Measurements from ENCODE around the gene ZGPAT. TPM values are rescaled to one million over a fixed set of nuclear protein-coding genes. Genes with fewer than 3 reads are reported as not detected.

The ZGPAT gene
- total RNA-seq, 1 experiment from 2014 or later: 35.8 TPM

GRCh38 chr20:63735859-63736718 lies 28.2 kb downstream of the ZGPAT start, which contains the start of gene LIME1:
Gene LIME1, plus strand, starts transcription at chr20:63736664. Its CDS starts 886 bp downstream, at chr20:63737550.
- H3K27ac ChIP-seq (ENCODE audit: low read length): no peak within 1 kb of the TSS
- ChIA-PET CTCF (interaction anchor here (0.6 to 0.7 kb wide), 2 partner anchors 15 to 197 kb away, joined by 3 to 5 read pairs; no protein-coding TSS in a partner anchor), POLR2A (no interaction called here)
- no peaks in the 10 kb centered on the region for H3K27me3 ChIP-seq (ENCODE audit: control insufficient read depth, insufficient read depth, low read length)
- no peaks in the 10 kb centered on the region for H3K36me3 ChIP-seq (ENCODE audit: control insufficient read depth, insufficient read depth, low read length)
- H3K4me1 ChIP-seq (ENCODE audit: control insufficient read depth, insufficient read depth, low read length): peaks cover 34% of the 10 kb centered on the region
- in situ Hi-C loops (cut with HindIII; ENCODE audit: low pct_unique_long_range_greater_than_20kb, low sequenced_read_pairs): no loop called here
- DNase-seq (ENCODE audit: low read depth, low spot score): no peak
- BruUV-seq (replicated peaks): no TSS peak
- H3K9me3 ChIP-seq (ENCODE audit: control insufficient read depth, insufficient read depth, low read depth, low read length): no peaks in the 10 kb centered on the region
- no peak for ATAC-seq
- TF ChIP-seq TCF7L2 (IDR thresholded peaks at IDR 0.05; ENCODE audit: low read depth, low read length) (no peak), POLR2AphosphoS5 (IDR thresholded peaks at IDR 0.05; ENCODE audit: low read depth, low read length) (no peak), REST (IDR thresholded peaks at IDR 0.05; ENCODE audit: insufficient read depth in 1 of 2, low read depth in 2 of 2, low read length in 1 of 2) (no peak)
- intact Hi-C loops (cut with micrococcal nuclease; ENCODE audit: unreplicated experiment): no loop called here
- no peak within 1 kb of the TSS for H3K4me3 ChIP-seq (ENCODE audit: low read depth in 2 of 2, low read length in 2 of 2)

GRCh38 chr20:63736893-63737694 lies 29.3 kb downstream of the ZGPAT start:
- Histone ChIP-seq H3K27ac (ENCODE audit: low read length) (no peak overlapping the region), H3K4me1 (ENCODE audit: control insufficient read depth, insufficient read depth, low read length) (peaks cover 42% of the 10 kb centered on the region), H3K36me3 (ENCODE audit: control insufficient read depth, insufficient read depth, low read length) (no peaks in the 10 kb centered on the region), H3K4me3 (ENCODE audit: low read depth in 2 of 2, low read length in 2 of 2) (no peak overlapping the region), H3K9me3 (ENCODE audit: control insufficient read depth, insufficient read depth, low read depth, low read length) (no peaks in the 10 kb centered on the region), H3K27me3 (ENCODE audit: control insufficient read depth, insufficient read depth, low read length) (no peaks in the 10 kb centered on the region)
- BruUV-seq (replicated peaks): no TSS peak
- ChIA-PET CTCF (interaction anchor here (0.6 to 0.7 kb wide), 2 partner anchors 16 to 198 kb away, joined by 3 to 5 read pairs; no protein-coding TSS in a partner anchor), POLR2A (interaction anchor here (0.7 kb wide), 1 partner anchor 51 kb away, joined by 3 read pairs; no protein-coding TSS in a partner anchor)
- TF ChIP-seq POLR2AphosphoS5 (IDR thresholded peaks at IDR 0.05; ENCODE audit: low read depth, low read length) (no peak; the same call in 1 of the 2 replicates), REST (IDR thresholded peaks at IDR 0.05; ENCODE audit: insufficient read depth in 1 of 2, low read depth in 2 of 2, low read length in 1 of 2) (no peak), SIN3A (IDR thresholded peaks at IDR 0.05; ENCODE audit: borderline replicate concordance, insufficient read depth, low read depth, low read length) (no peak), TCF7L2 (IDR thresholded peaks at IDR 0.05; ENCODE audit: low read depth, low read length) (no peak), CTCF (IDR thresholded peaks at IDR 0.05) (no peak; the same call in 1 of the 2 replicates)
- intact Hi-C loops (cut with micrococcal nuclease; ENCODE audit: unreplicated experiment): no loop called here
- no peak for ATAC-seq
- in situ Hi-C loops (cut with HindIII; ENCODE audit: low pct_unique_long_range_greater_than_20kb, low sequenced_read_pairs): no loop called here
- DNase-seq (ENCODE audit: low read depth, low spot score): no peak

Data from Panc1 (cell line).